ENCODE measurements around the gene MGAT4A. TPM values are rescaled to one million over a fixed set of nuclear protein-coding genes. Genes with fewer than 3 reads are reported as not detected.
A peak's percentile ranks its signal among the peaks of the same experiment; 100 is the strongest.

MGAT4A gene
- total and polyA plus RNA-seq, 2 of the 13 experiments (the other 11 are each of a cell fraction or from before 2014, with no cell fraction given), result 47.2 to 90.9 TPM

GRCh38 chr2:98739020-98739419 is 8.1 kb upstream of the MGAT4A start (continued):
- TF ChIP-seq, protein P1, sequence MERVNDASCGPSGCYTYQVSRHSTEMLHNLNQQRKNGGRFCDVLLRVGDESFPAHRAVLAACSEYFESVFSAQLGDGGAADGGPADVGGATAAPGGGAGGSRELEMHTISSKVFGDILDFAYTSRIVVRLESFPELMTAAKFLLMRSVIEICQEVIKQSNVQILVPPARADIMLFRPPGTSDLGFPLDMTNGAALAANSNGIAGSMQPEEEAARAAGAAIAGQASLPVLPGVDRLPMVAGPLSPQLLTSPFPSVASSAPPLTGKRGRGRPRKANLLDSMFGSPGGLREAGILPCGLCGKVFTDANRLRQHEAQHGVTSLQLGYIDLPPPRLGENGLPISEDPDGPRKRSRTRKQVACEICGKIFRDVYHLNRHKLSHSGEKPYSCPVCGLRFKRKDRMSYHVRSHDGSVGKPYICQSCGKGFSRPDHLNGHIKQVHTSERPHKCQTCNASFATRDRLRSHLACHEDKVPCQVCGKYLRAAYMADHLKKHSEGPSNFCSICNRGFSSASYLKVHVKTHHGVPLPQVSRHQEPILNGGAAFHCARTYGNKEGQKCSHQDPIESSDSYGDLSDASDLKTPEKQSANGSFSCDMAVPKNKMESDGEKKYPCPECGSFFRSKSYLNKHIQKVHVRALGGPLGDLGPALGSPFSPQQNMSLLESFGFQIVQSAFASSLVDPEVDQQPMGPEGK (CRISPR knock-in tag; IDR thresholded peaks at IDR 0.05), result 0 out of 2 replicates have a peak, but pooled peaks have one; percentile 17
- TF ChIP-seq FOXA3 (CRISPR knock-in tag; IDR thresholded peaks at IDR 0.05), result peak; percentile 62
- TF ChIP-seq, protein P2, sequence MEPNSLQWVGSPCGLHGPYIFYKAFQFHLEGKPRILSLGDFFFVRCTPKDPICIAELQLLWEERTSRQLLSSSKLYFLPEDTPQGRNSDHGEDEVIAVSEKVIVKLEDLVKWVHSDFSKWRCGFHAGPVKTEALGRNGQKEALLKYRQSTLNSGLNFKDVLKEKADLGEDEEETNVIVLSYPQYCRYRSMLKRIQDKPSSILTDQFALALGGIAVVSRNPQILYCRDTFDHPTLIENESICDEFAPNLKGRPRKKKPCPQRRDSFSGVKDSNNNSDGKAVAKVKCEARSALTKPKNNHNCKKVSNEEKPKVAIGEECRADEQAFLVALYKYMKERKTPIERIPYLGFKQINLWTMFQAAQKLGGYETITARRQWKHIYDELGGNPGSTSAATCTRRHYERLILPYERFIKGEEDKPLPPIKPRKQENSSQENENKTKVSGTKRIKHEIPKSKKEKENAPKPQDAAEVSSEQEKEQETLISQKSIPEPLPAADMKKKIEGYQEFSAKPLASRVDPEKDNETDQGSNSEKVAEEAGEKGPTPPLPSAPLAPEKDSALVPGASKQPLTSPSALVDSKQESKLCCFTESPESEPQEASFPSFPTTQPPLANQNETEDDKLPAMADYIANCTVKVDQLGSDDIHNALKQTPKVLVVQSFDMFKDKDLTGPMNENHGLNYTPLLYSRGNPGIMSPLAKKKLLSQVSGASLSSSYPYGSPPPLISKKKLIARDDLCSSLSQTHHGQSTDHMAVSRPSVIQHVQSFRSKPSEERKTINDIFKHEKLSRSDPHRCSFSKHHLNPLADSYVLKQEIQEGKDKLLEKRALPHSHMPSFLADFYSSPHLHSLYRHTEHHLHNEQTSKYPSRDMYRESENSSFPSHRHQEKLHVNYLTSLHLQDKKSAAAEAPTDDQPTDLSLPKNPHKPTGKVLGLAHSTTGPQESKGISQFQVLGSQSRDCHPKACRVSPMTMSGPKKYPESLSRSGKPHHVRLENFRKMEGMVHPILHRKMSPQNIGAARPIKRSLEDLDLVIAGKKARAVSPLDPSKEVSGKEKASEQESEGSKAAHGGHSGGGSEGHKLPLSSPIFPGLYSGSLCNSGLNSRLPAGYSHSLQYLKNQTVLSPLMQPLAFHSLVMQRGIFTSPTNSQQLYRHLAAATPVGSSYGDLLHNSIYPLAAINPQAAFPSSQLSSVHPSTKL (CRISPR knock-in tag; IDR thresholded peaks at IDR 0.05), result peak; percentile 65

GRCh38 chr2:98738304-98738703 is 7.4 kb upstream of the MGAT4A start:
- Histone ChIP-seq H3K4me3 (replicated peaks in 1 of 3; ENCODE audit: insufficient read depth in 1 of 3, low read depth in 2 of 3, low read length in 3 of 3) (no peak overlapping the region), H3K36me3 (replicated peaks in 1 of 2; ENCODE audit: control insufficient read depth in 1 of 2, insufficient read depth in 2 of 2, low read length in 2 of 2) (no peaks in the 10 kb centered on the region), H3K27ac (ENCODE audit: extremely low read length, insufficient read depth, low read length) (no peak overlapping the region), H3K9me3 (ENCODE audit: low read length) (no peaks in the 10 kb centered on the region), H3K79me2 (ENCODE audit: insufficient read depth, low read length) (no peaks in the 10 kb centered on the region), H3K9ac (ENCODE audit: insufficient read depth, low read depth, low read length) (no peak overlapping the region), H4K20me1 (ENCODE audit: insufficient read depth, low read length) (no peaks in the 10 kb centered on the region), H3K4me1 (ENCODE audit: insufficient read depth, low read length) (peaks cover 73% of the 10 kb centered on the region), H2AFZ (ENCODE audit: low read length) (no peak overlapping the region), H3K4me2 (ENCODE audit: low read depth, low read length) (no peak overlapping the region), H3K27me3 (ENCODE audit: control insufficient read depth in 1 of 2, insufficient read depth in 2 of 2, low read length in 2 of 2) (no peaks in the 10 kb centered on the region)
- in situ Hi-C loops (cut with HindIII; ENCODE audit: extremely low pct_ligation_motif_present, low pct_unique_long_range_greater_than_20kb) (no loop called here), intact Hi-C loops (cut with micrococcal nuclease; ENCODE audit: unreplicated experiment) (no loop called here)
- DNase-seq (ENCODE audit: low spot score) (no peak), FAIRE-seq (no peak), ATAC-seq (no peak)
- BruUV-seq (replicated peaks), result no TSS peak
- no peak for TF ChIP-seq XRCC5 (optimal IDR thresholded peaks at IDR 0.05; ENCODE audit: low read length)
- peak; percentile 47; the same call in 1 of the 2 replicates for TF ChIP-seq ZNF143 (CRISPR knock-in tag; IDR thresholded peaks at IDR 0.05)
- POLR2A ChIA-PET, result interaction anchor here (1.0 to 2.2 kb wide), 4 partner anchors 8 to 62 kb away, joined by 3 to 12 read pairs (median 4); partner anchors contain the start of gene MGAT4A
- WGBS (ENCODE audit: low lambda C conversion rate), result 99% methylated on average over 3 of the region's 3 CpGs
- CTCF ChIA-PET (ENCODE audit: low intra/inter-chr PET ratio, low total read pairs), result no interaction called here
